GM23338 (cell line): ENCODE data around the gene MTF1. TPM values are rescaled to one million over a fixed set of nuclear protein-coding genes. Genes with fewer than 3 reads are reported as not detected.

Source experiments
- ATAC-seq: fragments of 200-7000 bp; cut with Tn5 transposase; 3 replicates; pipeline ENCODE4 v1.9.1; 2020
- DNase-seq: peaks from one replicate; pipeline ENCODE4 v3.0.0-alpha.2; 2015; ENCODE audit warnings: low spot score
- H2AFZ ChIP-seq: fragments of 200-600 bp; sonication (generic); 2 replicates; pipeline ENCODE4 v1.8.0; 2016; ENCODE audit warnings: antibody characterized with exemption, mild to moderate bottlenecking, moderate library complexity
- H3F3A ChIP-seq: fragments of 200-600 bp; sonication (generic); replicated peaks from 2 replicates; pipeline ENCODE4 v1.8.0; 2017; ENCODE audit warnings: antibody characterized with exemption, mixed run types, low read depth
- H3K27ac ChIP-seq: fragments of 200-600 bp; sonication (generic); 2 replicates; pipeline ENCODE4 v1.6.1; 2016; ENCODE audit warnings: low read depth
- H3K27me3 ChIP-seq: fragments of 200-600 bp; sonication (generic); 2 replicates; pipeline ENCODE4 v1.8.0; 2016; ENCODE audit warnings: mild to moderate bottlenecking, mixed run types, moderate library complexity; ENCODE audit not compliant: insufficient read depth
- H3K36me3 ChIP-seq: fragments of 200-600 bp; sonication (generic); 2 replicates; pipeline ENCODE4 v1.8.0; 2016; ENCODE audit warnings: mild to moderate bottlenecking; ENCODE audit not compliant: insufficient read depth
- H3K4me1 ChIP-seq: fragments of 200-600 bp; sonication (generic); 2 replicates; pipeline ENCODE4 v1.8.0; 2016; ENCODE audit warnings: mild to moderate bottlenecking, moderate library complexity; ENCODE audit not compliant: insufficient read depth
- H3K4me2 ChIP-seq: fragments of 200-600 bp; sonication (generic); 2 replicates; pipeline ENCODE4 v1.7.1; 2017; ENCODE audit warnings: mixed run types
- H3K4me3 ChIP-seq: fragments of 200-600 bp; sonication (generic); 2 replicates; pipeline ENCODE4 v1.6.1; 2016; ENCODE audit warnings: mixed run types
- H3K79me2 ChIP-seq: fragments of 200-600 bp; sonication (generic); replicated peaks from 2 replicates; pipeline ENCODE4 v1.8.0; 2017; ENCODE audit warnings: mild to moderate bottlenecking; ENCODE audit not compliant: insufficient read depth
- H3K9me2 ChIP-seq: fragments of 200-600 bp; sonication (generic); 2 replicates; pipeline ENCODE4 v1.8.0; 2017; ENCODE audit not compliant: insufficient read depth
- H4K20me1 ChIP-seq: fragments of 200-600 bp; sonication (generic); replicated peaks from 2 replicates; pipeline ENCODE4 v1.8.0; 2017; ENCODE audit warnings: mild to moderate bottlenecking; ENCODE audit not compliant: insufficient read depth
- H3K27ac Mint-ChIP-seq: 2 replicates; pipeline ENCODE4 v1.8.0; 2020; ENCODE audit warnings: inconsistent platforms, mild to moderate bottlenecking, moderate library complexity, mixed read lengths
- H3K27me3 Mint-ChIP-seq: 3 replicates; pipeline ENCODE4 v1.8.0; 2022; ENCODE audit warnings: low read depth, mild to moderate bottlenecking, moderate library complexity, mixed read lengths, inconsistent platforms; ENCODE audit not compliant: insufficient read depth, poor library complexity
- H3K36me3 Mint-ChIP-seq: 3 replicates; pipeline ENCODE4 v1.8.0; 2021; ENCODE audit warnings: low read depth, mild to moderate bottlenecking, inconsistent platforms, moderate library complexity, mixed read lengths
- H3K4me1 Mint-ChIP-seq: 3 replicates; pipeline ENCODE4 v1.8.0; 2020; ENCODE audit warnings: mild to moderate bottlenecking, inconsistent platforms, mixed read lengths
- H3K4me3 Mint-ChIP-seq: 3 replicates; pipeline ENCODE4 v1.8.0; 2021; ENCODE audit warnings: moderate library complexity, mild to moderate bottlenecking, inconsistent platforms, mixed read lengths
- H3K9me3 Mint-ChIP-seq: 3 replicates; pipeline ENCODE4 v1.8.0; 2020; ENCODE audit warnings: moderate library complexity, mild to moderate bottlenecking, inconsistent platforms, mixed read lengths
- ZNF462 ChIP-seq: fragments of 250-450 bp; sonication (Bioruptor Pico); IDR thresholded peaks from 2 replicates; pipeline ENCODE4 v1.5.0; 2020; ENCODE audit warnings: mild to moderate bottlenecking, moderate library complexity
- polyA plus RNA-seq: library from polyadenylated mRNA; unstranded; fragments of >200 nt; fragmentation: Nextera tagmentation; extraction: Ambion mirVana; gene quantifications from 2 replicates; pipeline ENCODE4 v1.2.1, GENCODE V29; 2016
- total RNA-seq: library from RNA; depleted of rRNA; stranded (reverse); fragments of >200 nt; shearing (Covaris generic); gene quantifications from 2 replicates; pipeline ENCODE4 v1.2.3, GENCODE V29; 2014

MTF1 gene
- total and polyA plus RNA-seq, 2 experiments from 2014 or later: 4.5 to 5.6 TPM

- no peak overlapping the region for H3K4me3 Mint-ChIP-seq
- DNase-seq: no peak
Measured at GRCh38 chr1:37797750-37798345, 61.5 kb downstream of the MTF1 start.

More at GRCh38 chr1:37797750-37798345, 61.5 kb downstream of the MTF1 start:
- peaks cover 23% of the 10 kb centered on the region for H3K27me3 Mint-ChIP-seq
- Histone ChIP-seq H3K4me1 (peaks cover 6% of the 10 kb centered on the region), H2AFZ (no peak overlapping the region), H3K27ac (no peak overlapping the region), H3K4me2 (no peak overlapping the region), H3K36me3 (peaks cover 2% of the 10 kb centered on the region; the same call in 1 of the 2 replicates), H4K20me1 (peaks cover 9% of the 10 kb centered on the region; the same call in 1 of the 2 replicates), H3K9me2 (no peaks in the 10 kb centered on the region), H3K27me3 (peaks cover 27% of the 10 kb centered on the region), H3K79me2 (no peaks in the 10 kb centered on the region), H3F3A (peaks cover 14% of the 10 kb centered on the region; the same call in 1 of the 2 replicates), H3K4me3 (no peak overlapping the region)
- H3K36me3 Mint-ChIP-seq: peaks cover 34% of the 10 kb centered on the region
- H3K27ac Mint-ChIP-seq: no peak overlapping the region
- no peak for ATAC-seq
- H3K4me1 Mint-ChIP-seq: peaks cover 12% of the 10 kb centered on the region
- no peak for TF ChIP-seq ZNF462 (CRISPR knock-in tag)
- no peaks in the 10 kb centered on the region for H3K9me3 Mint-ChIP-seq
